ENCODE data around the gene DSN1. TPM values are rescaled to one million over a fixed set of nuclear protein-coding genes. Genes with fewer than 3 reads are reported as not detected.

The DSN1 gene
- total RNA-seq, 1 donor from 2014 or later: 35.9 TPM

GRCh38 chr20:36758276-36758675 is 15.3 kb downstream of the DSN1 start:
- intact Hi-C loops (cut with micrococcal nuclease): no loop called here

- intact Hi-C loops (cut with micrococcal nuclease): no loop called here
These were observed 17.1 kb downstream of the DSN1 start for GRCh38 chr20:36756496-36756895.

GRCh38 chr20:36754656-36755222 is 18.8 kb downstream of the DSN1 start:
- intact Hi-C loops (cut with micrococcal nuclease): loop anchor here (1.0 kb wide), 1 partner anchor 142 kb away; no protein-coding TSS in a partner anchor

GRCh38 chr20:36752582-36752981 is 21.0 kb downstream of the DSN1 start:
- intact Hi-C loops (cut with micrococcal nuclease): no loop called here

GRCh38 chr20:36745927-36746659 is 27.5 kb downstream of the DSN1 start, which contains the start of gene NDRG3:
TSS of gene NDRG3 (minus strand) at chr20:36746090. CDS start at chr20:36721735, 24,355 bp downstream.
- intact Hi-C loops (cut with micrococcal nuclease): loop anchor here (1.0 to 10.0 kb wide), 2 partner anchors 28 to 281 kb away; no protein-coding TSS in a partner anchor

GRCh38 chr20:36745234-36745926 is 28.2 kb downstream of the DSN1 start:
- intact Hi-C loops (cut with micrococcal nuclease): loop anchor here (10.0 kb wide), 1 partner anchor 281 kb away; no protein-coding TSS in a partner anchor

- intact Hi-C loops (cut with micrococcal nuclease): loop anchor here (10.0 kb wide), 1 partner anchor 280 kb away; no protein-coding TSS in a partner anchor
These were observed 28.8 kb downstream of the DSN1 start for GRCh38 chr20:36744764-36745191.

GRCh38 chr20:36744243-36744642 is 29.3 kb downstream of the DSN1 start:
- intact Hi-C loops (cut with micrococcal nuclease): loop anchor here (10.0 kb wide), 1 partner anchor 279 kb away; no protein-coding TSS in a partner anchor

GRCh38 chr20:36742558-36742957 is 31.0 kb downstream of the DSN1 start:
- intact Hi-C loops (cut with micrococcal nuclease): loop anchor here (10.0 kb wide), 1 partner anchor 278 kb away; no protein-coding TSS in a partner anchor

GRCh38 chr20:36741072-36741471 is 32.5 kb downstream of the DSN1 start:
- intact Hi-C loops (cut with micrococcal nuclease): loop anchor here (10.0 kb wide), 1 partner anchor 276 kb away; no protein-coding TSS in a partner anchor

- intact Hi-C loops (cut with micrococcal nuclease): no loop called here
These were observed 36.4 kb downstream of the DSN1 start for GRCh38 chr20:36737183-36737499.

GRCh38 chr20:36736451-36737182 is 36.9 kb downstream of the DSN1 start:
- intact Hi-C loops (cut with micrococcal nuclease): no loop called here

GRCh38 chr20:36732456-36732855 is 41.1 kb downstream of the DSN1 start:
- intact Hi-C loops (cut with micrococcal nuclease): loop anchor here (2.0 to 5.0 kb wide), 2 partner anchors 40 to 120 kb away; partner anchors contain the start of gene DSN1

GRCh38 chr20:36728986-36729385 is 44.6 kb downstream of the DSN1 start:
- intact Hi-C loops (cut with micrococcal nuclease): no loop called here

- intact Hi-C loops (cut with micrococcal nuclease): no loop called here
These were observed 47.4 kb downstream of the DSN1 start for GRCh38 chr20:36726168-36726567.

GRCh38 chr20:36720510-36720909 is 53.1 kb downstream of the DSN1 start:
- intact Hi-C loops (cut with micrococcal nuclease): no loop called here

GRCh38 chr20:36717657-36718056 is 55.9 kb downstream of the DSN1 start:
- intact Hi-C loops (cut with micrococcal nuclease): no loop called here

GRCh38 chr20:36717021-36717420 is 56.5 kb downstream of the DSN1 start:
- intact Hi-C loops (cut with micrococcal nuclease): no loop called here

- intact Hi-C loops (cut with micrococcal nuclease): no loop called here
These were observed 60.8 kb downstream of the DSN1 start for GRCh38 chr20:36712775-36713174.

GRCh38 chr20:36709126-36709525 is 64.4 kb downstream of the DSN1 start:
- intact Hi-C loops (cut with micrococcal nuclease): no loop called here

GRCh38 chr20:36703530-36703929 is 70.0 kb downstream of the DSN1 start:
- intact Hi-C loops (cut with micrococcal nuclease): no loop called here
